ENCODE measurements around the gene ASTN2.

DNA sequence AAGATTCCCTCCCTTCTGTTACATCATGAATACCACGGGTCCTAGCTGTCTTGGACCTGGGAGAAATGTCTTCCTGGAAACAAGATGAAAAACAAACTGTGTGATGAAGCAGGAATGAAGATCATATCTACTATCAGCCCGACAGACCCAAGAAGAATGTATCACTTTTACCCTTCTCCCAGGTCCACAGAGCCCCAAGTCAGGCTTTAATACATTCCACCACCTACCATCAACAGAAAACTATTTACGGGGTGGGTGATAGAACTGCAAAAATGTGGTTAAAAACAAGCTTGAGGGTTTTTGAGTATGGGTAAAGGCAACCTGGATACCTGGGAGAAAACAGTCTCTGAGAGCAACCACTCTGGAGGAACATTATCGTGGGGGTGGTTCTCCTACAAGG is 400.8 kb downstream of the ASTN2 start:
- TF ChIP-seq, protein P1, sequence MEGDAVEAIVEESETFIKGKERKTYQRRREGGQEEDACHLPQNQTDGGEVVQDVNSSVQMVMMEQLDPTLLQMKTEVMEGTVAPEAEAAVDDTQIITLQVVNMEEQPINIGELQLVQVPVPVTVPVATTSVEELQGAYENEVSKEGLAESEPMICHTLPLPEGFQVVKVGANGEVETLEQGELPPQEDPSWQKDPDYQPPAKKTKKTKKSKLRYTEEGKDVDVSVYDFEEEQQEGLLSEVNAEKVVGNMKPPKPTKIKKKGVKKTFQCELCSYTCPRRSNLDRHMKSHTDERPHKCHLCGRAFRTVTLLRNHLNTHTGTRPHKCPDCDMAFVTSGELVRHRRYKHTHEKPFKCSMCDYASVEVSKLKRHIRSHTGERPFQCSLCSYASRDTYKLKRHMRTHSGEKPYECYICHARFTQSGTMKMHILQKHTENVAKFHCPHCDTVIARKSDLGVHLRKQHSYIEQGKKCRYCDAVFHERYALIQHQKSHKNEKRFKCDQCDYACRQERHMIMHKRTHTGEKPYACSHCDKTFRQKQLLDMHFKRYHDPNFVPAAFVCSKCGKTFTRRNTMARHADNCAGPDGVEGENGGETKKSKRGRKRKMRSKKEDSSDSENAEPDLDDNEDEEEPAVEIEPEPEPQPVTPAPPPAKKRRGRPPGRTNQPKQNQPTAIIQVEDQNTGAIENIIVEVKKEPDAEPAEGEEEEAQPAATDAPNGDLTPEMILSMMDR (IDR thresholded peaks at IDR 0.05), result no peak
- TF ChIP-seq POLR2A (IDR thresholded peaks at IDR 0.05), result no peak

All from right lobe of liver (tissue), 4 donors.